Urothelium cell line (cell line): ENCODE data around the gene SMU1.
"Not testable (repeated sequence)": the region's sequence is repeated elsewhere in the genome, so short reads cannot be mapped to it uniquely, and the experiment has no call there.

Experiments
- DNase-seq: peaks from one replicate; pipeline ENCODE4 v3.0.0; 2011; ENCODE audit warnings: low spot score, mixed read lengths
- FAIRE-seq: peaks from 2 replicates; lab custom pipeline; 2011; peaks lifted over from hg19 to GRCh38; lab: Jason Lieb, UNC

Gene SMU1

DNA sequence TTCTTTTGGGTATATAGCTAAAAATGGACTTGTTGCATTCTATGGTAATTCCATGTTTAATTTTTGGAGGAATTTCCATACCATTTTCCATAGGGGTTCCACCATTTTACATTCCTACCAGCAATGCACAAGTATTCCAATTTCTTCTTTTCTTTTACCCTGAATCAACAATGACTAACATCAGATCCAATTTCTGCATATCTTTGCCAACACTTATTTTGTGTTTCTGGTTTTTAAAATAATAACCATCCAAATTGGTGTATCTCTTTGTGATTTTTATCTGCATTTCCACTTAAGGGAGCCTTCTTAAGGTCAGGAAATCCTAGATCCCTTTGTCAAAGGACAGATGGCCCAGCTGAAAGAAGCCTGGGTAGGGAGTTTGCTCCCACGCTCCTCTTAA is 29.5 kb upstream of the SMU1 start:
- FAIRE-seq (no peak), DNase-seq (no peak)

DNA sequence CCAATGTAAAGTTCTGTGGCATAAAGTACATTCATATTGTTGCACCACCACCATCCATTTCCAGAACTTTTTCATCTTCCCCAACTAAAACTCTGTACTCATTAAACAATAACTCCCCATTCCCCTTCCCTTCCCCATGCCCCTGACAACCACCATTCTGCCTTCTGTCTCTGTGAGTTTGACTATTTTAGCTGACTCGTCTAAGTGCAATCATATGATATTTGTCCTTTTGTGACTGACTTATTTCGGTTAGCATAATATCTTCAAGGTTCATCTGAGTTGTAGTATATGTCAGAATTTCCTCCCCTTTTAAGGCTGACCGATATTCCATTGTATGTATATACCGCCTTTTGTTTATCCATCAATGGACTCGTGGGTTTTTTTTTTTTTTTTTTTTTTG is 29.0 kb upstream of the SMU1 start:
- DNase-seq = no peak
- FAIRE-seq = no peak

DNA sequence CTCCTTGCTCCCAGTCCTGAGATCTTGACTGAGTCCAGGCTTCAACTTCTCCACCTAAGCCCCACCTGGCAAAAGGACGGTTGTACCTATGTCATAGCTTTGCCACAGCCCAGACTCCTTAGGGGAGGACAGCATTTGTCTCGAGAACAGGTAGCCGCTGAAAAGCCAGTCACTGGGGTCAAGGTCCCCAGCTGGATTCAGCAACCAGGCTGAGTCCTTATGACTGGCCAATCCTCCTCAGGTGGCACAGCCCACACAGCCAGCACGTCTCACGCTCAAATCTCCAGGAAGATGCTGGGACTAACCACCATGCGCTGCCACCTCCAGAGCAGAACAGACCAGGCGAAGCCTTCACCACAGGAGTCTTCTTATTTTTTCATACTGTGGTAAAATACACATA is 27.9 kb upstream of the SMU1 start:
- FAIRE-seq (no peak), DNase-seq (no peak)

DNA sequence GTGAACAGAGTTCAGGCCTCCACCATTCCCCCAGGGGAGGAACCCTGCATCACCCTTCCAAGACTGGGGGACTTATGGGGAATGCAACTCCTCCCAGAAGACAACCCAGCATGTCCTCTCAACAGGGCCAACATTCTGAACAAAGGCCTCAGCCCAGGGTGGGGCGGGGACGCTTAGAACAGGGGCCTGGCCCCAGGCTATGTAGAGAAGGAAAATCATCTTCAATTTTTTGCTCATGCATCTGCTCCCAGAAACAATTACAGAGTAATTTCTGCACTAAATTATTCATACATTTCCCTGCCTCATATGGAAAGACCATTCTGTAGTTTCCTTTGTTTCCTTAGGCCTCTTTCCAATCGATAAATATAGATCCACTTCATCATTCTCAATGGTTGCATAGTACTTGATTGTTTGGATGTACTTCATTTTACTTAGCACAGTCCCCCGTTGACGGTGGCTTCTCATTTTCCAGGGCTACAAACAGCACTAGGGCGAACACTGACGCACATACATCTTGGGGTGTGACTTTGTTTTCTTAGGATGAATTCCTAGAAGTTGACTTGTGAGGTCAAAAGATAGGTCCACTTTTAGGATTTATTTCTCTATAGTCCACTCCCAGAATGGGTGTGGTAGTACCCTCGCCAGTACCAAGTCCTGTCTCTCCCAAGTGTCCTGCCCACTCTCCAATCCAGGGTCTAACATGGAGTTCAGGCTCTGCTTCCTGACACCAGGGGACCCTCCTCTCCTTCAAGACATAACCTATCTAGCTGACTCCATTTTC is 27.2 kb upstream of the SMU1 start:
- FAIRE-seq (no peak), DNase-seq (no peak)

DNA sequence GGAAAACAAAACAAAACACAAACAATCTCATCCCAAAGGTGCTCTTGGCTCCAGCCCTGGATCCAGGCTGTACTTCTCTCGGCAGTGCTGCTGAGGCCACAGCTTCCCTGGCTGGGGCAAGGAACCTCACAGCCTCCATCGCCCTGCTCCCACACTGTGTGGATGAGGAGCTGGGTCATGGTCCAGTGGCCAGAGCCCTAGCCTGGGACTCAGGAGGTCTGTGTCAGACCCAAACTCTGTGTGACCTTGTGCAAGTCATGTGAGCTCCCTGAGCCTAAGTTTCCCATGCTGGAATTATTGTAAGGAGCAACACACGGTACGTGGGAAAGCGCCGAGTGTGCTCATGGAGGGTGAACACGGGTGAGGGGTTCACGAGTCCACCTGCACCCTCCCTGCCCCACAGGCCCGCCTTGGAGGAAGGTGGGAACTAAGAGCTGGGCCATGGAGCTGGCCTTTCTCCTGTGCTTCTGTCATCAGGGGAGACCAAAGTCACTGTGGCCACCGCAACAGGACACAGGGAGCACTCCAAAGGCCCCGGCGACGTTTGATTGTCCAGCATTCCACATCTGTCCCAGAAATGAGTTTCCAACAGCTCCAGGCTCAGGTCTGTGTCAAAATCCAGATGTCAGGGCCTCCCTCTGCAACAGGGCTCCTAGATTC is 26.2 kb upstream of the SMU1 start:
- DNase-seq (no peak), FAIRE-seq (no peak)

DNA sequence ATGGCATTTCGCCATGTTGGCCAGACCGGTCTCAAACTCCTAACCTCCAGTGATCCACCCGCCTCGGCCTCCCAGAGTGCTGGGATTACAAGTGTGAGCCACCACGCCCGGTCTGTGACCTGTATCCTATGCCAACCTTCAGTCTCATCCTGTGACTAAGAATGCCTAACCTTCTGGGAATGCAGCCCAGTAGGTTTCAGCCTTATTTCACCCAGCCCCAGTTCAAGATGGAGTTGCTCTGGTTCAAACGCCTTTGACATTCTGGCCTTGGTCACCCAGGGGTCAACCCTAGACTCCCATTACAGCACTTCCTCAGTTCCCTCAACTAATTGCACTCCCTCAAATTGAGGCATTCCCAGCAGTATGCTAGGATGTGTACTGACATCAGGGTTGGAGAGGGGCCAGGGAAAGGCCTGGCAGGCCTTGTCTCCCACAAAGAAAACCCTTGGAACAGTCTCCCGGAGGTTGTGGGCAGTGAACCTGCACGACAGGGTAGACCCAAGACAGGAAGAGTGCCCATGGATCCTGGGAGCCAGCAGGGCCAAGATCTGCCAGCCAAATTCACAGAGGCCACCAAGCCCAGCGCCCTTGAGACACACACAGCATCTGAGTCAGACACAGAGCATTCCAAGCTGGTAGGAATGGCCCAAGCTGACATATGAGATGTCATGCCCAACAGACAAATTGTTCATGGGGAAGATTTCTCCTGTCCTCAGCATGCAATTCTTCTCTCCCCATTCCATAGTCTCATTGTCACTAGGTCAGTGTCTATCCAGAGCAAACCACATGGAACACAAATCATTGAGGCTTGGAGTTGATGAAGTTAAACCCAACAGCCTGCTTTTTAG is 24.9 kb upstream of the SMU1 start:
- DNase-seq (peak; percentile 40), FAIRE-seq (no peak)

DNA sequence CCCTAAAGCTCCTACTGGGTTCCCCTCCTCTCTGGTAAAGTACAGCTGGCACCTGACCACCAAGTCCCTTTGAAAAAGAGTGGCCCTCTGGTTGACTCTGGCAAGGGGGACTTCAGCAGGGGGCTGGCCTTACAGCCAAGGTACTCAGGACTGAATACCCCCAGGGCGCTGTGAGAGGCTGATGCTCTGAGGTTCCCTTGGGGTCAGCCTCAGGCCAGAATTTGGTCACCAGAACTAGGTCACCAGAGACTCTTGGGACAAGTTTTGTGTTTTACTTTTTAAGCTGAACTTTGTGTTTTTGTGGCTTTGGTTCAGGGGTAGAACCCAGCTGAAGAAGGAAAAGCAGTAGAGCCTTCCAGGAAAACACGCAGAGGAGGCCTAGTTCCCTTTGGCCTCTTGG is 23.3 kb upstream of the SMU1 start:
- FAIRE-seq = no peak
- DNase-seq = no peak

DNA sequence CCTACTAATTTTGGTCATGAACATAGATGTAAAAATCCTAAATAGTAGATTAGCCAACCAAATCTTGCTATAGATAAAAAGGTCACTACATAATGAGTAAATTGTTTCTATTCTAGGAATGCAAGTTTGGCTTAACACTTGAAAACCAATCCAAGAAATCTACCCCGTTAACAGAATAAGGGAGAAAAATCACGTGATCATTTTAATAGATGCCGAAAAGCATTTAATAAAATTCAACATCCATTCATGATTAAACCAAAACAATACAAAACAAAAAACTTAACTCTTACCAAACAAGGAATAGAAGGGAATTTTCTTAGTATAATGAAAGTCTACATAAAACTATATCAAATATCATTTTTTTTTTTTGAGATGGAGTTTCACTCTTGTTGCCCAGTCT is 20.7 kb upstream of the SMU1 start:
- no peak for FAIRE-seq
- no peak for DNase-seq

DNA sequence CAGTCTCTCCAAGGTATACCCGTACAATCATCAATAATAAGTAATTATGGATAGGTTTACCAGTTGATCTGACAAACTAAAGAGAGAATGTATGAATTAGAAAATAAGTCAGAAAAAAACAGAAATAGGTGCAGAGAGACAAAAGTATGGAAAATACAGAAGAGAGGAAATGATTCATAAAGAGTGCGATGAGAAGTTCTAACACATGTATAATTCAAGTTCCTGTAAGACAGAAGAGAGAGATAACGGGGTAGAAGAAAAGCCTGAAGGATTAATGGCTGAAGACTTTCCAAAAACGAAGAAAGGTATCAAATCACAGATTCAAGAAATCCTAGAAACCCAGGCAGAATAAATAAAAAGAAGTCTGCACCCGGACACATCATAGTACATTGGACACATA is 16.2 kb upstream of the SMU1 start:
- DNase-seq (no peak), FAIRE-seq (no peak)

DNA sequence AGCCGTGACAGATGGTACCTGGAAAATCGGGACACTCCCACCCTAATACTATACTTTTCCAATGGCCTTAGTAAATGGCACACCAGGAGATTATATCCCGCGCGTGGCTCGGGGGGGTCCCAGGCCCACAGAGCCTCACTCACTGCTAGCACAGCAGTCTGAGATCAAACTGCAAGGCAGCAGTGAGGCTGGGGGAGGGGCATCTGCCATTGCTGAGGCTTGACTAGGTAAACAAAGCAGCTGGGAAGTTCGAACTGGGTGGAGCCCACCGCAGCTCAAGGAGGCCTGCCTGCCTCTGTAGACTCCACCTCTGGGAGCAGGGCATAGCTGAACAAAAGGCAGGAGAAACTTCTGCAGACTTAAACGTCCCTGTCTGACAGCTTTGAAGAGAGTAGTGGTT is 9.2 kb upstream of the SMU1 start:
- not testable (repeated sequence) for DNase-seq, FAIRE-seq

DNA sequence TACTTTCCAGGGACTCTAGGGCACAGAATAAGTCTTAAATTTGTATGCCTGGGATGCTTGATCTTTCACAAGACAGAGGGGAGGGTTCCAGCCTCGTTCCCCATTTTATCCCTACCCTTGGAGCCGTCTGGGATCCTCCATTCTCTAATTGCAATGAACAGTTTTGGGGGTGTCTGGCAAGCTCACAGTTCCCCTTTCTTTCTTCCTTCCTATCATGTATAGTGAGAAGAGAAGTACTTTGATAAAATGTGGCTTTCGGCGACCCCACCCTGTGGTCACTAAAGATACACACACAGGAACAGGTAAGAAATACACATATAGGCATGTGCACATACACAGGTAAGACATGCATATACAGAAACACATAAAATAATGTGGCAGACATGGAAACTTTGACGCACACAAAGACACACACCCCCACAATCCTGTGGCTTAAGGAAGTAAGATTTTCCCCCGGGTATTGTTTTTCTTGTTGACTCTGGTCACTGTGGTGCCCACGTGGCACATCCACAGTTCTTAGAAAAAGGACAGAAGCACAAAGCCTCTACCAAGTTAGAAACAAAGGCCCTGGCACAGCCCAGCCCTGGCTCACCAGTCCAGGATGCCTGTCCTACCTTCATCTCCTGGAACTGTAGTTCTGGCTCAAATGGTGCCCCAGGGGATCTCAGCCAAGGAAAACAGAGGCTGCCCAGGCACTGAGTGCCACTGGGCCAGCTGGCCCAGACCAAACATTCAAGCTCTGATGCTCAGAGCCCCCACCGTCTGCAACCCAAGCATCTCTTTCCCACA is 6.3 kb upstream of the SMU1 start:
- no peak for FAIRE-seq
- no peak for DNase-seq

DNA sequence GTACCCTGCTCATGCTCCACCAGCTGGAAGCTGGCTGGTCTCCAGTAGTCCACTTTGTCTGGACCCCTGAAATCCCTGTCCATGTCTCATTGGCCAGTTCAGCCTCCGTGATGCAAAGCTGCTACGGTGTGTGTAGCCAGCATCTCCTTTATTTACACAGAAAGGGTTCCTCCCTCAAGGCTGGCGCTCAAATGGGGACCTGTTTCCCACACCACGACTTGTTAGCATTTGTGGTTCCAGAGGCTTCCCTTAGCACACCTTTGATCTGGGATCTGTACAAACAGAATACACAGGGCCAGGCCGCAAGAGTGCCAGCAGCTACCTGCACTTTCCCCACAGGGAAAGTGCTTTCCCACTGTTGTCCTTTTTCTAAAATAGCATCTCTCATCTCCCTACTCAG is 5.7 kb upstream of the SMU1 start:
- FAIRE-seq (no peak), DNase-seq (no peak)

DNA sequence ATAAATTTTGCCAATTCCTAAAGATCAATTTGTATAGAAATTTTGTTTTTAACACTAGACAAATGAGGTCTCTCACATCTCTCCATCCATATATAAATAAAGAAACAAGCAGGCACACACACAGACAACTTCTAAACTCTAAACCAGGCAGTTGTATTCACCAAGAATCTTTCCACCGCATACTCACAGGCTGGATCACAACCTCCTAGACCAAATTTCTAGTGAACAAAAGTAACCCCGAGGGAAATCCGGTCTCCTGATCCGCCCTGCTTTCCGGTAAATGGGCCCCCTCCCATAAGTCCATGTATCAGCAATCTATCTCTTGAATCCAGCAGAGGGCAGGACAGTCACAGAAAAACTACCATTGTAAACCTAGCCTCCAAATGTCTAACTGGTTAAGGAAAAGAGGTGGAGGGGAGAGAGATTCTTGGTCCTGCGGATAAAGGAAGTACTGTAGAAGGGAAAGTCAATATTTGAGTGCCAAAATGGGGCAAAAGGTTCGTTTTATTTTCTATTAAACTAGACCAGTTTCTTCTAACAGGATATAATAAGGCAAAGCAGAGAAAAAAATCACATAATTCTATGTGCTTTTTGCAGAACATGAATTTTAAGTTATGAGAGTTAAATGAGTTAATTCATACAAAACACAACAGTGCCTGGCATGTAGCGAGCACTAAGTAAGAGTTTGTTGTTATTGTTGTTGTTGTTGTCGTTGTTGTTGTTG is 4.8 kb upstream of the SMU1 start:
- FAIRE-seq (no peak), DNase-seq (peak; percentile 84)

DNA sequence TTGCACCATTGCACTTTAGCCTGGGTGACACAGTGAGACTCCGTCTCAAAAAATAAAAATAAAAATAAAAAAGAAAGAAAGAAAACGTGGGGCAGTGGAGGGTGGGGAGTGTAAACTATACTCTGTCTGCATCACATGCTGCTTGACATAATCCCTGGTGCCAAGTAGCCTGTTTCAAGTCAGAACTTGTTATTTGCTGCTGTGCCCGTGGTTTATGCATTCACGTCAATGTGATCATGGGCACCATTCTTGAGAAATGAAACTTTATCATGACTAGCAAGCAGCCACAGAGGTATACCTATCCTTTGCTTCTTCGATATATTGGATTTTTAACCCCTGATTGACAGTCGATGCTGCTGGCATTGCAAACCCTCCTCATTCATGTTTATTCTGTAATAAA is 4.1 kb upstream of the SMU1 start:
- FAIRE-seq (no peak), DNase-seq (no peak)

DNA sequence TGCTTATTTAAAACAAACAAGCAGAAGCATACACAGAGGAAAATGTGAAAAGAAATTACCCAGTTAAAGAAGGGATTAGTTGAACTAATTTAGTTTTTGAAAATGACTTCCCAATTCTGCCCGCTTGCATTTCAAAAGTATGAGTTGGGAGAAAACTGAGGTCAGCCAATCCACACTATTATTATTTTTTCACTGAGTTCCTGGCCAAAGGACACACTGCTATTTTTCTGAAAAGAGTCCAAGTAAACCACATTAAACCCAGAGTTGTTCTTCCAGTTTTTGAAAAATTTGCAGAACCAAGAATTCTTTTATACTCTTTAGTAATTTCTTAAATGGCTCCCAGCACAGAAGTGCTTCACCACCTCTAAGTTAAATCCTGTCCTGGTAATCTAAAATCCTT is 7.5 kb downstream of the SMU1 start:
- FAIRE-seq (no peak), DNase-seq (no peak)

DNA sequence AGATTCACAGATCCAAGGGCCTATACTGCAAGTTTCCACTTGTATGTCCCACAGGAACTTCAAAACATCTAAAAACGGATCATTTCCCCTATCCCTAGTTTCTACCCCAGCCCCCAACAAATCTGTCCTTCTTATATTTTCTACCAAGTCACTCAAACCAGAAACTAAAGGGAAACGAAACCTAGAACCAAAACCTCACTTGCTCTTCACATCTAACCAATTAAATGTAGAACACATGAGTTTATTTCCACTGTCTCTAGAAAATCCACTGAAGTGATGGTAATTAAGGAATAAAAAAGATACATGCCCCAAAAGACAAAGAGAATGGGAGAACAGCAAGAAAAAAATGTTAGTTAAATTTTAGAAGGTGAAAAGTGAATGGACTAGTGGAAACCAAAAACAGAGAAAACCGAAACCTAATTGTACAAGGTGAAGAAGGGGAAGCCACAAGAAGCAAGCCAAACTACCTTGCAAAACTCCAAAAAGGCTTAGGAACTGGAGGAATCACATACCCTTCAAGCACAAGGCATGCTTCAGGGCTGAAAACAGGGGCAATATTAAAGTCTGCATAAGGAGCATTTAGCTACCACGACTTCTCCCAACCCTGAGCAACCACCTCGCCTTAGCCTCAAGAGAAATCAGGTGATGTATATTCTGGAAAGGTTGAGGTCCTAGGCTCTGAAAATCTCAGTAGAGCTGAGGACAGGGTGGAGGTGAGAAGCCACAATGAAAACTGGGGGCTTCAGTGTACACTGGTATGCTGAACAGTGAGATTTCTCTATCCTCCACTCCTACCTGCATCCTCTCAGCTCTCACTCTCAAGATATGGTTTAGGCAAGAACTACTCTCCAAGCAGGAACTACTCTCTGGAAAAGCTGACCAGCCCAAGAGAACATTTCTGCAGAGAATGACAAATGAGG is 11.1 kb downstream of the SMU1 start:
- FAIRE-seq = no peak
- no peak for DNase-seq

DNA sequence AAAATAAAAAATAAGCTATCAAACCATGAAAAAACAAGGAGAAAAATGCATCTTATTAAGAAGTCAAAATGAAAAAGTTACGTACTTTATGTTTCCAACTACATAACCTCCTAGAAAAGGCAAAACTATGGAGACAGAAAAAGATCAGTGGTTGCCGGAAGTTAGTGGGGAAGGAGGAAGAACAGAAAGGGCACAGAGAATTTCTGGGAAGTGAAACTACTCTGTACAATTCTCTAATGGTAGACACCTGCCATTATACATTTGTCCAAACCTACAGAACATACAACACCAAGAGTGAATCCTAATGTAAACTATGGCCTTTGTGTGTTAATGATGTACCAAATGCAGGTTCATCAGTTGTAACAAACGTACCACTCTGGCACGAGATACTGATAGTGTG is 25.3 kb downstream of the SMU1 start:
- no peak for DNase-seq
- no peak for FAIRE-seq

DNA sequence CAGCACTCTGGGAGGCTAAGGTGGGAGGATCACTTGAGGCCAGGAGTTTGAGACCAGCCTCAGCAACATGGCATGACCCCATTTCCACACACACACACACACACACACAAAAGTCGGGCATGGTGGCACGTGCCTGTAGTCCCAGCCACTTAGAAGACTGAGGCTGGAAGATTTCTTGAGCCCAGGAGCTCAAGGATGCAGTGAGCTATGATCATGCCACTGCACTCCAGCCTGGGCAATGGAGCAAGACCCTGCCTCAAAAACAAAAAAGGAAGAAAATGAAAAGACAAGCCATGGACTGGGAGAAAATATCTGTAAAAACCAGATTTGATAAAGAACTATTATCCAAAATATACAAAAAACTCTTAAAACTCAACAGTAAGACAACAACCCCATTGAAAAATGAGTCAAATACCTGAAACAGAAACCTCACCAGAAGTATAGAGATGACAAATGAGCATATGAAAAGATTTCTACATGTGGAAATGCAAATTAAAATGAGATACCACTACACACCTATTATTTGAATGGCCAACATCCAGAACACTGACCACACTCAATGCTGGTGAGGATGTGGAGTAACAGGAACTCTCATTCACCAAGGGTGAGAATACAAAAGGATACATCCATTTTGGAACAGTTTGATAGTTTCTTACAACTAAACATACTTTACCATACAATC is 26.7 kb downstream of the SMU1 start:
- no peak for FAIRE-seq
- no peak for DNase-seq

DNA sequence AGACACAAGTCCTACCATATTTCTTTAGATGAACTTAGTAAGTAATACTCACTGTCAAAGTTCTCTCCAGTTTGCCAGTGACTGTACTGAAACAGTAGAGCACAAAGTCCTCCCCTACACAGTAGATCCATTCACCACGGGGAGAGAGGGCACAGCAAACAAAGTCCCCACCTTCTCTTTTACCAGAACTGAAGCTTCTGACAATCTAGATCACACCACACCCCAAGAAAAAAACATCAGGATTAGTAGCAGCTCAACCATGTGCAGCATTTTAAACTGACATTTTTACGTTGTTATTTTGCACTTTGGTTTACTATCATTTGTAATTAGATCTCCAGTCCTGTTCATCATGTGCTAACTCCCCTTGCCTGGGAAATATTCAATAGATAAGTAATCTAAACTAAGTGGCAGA is 28.4 kb downstream of the SMU1 start:
- FAIRE-seq (no peak), DNase-seq (no peak)
